Caco-2 (cell line): ENCODE measurements around the gene FN3KRP. TPM values are rescaled to one million over a fixed set of nuclear protein-coding genes. Genes with fewer than 3 reads are reported as not detected.

Experiments
- BruUV-seq: library from RNA; stranded (reverse); fragments of 400-500 nt; replicated peaks from 2 replicates; lab custom pipeline; 2021; lab: Mats Ljungman, UMichigan
- CTCF ChIA-PET: fragments of 300-600 bp; sonication (Branson Sonifier 250); formaldehyde crosslinking; loops from one replicate; lab custom pipeline; 2022; ENCODE audit warnings: antibody characterized with exemption; lab: Charles Lee
- POLR2A ChIA-PET: fragments of 300-600 bp; sonication (Branson Sonifier 250); formaldehyde crosslinking; loops from one replicate; lab custom pipeline; 2022; ENCODE audit warnings: antibody characterized with exemption; lab: Charles Lee
- DNase-seq, 2 experiments: peaks; one replicate each; pipeline versions ENCODE4 v3.0.0 to v3.0.0-alpha.2; 2020 to 2022
- H3K27me3 ChIP-seq: replicated peaks from 2 replicates; pipeline ENCODE4 v1.6.0; 2011; ENCODE audit warnings: low read length; ENCODE audit not compliant: control insufficient read depth, insufficient read depth
- H3K36me3 ChIP-seq: 2 replicates; pipeline ENCODE4 v1.5.1; 2011; ENCODE audit warnings: low read length; ENCODE audit not compliant: control insufficient read depth, insufficient read depth
- H3K4me1 ChIP-seq: fragments of 250-450 bp; sonication (Bioruptor Pico); 2 replicates; pipeline ENCODE4 v1.5.1; 2020; ENCODE audit warnings: mild to moderate bottlenecking
- H3K4me3 ChIP-seq: 2 replicates; pipeline ENCODE4 v1.5.1; 2011; ENCODE audit warnings: low read depth, mild to moderate bottlenecking, control low read depth, low read length
- H3K9me3 ChIP-seq: fragments of 250-450 bp; sonication (Bioruptor Pico); 2 replicates; pipeline ENCODE4 v1.5.1; 2020; ENCODE audit warnings: mild to moderate bottlenecking, moderate library complexity
- H3K27ac Mint-ChIP-seq: one replicate; pipeline ENCODE4 v1.8.0; 2022; ENCODE audit warnings: mixed read lengths; ENCODE audit not compliant: unreplicated experiment
- H3K27me3 Mint-ChIP-seq: one replicate; pipeline ENCODE4 v1.8.0; 2022; ENCODE audit warnings: mixed read lengths; ENCODE audit not compliant: insufficient read depth, unreplicated experiment
- H3K36me3 Mint-ChIP-seq: one replicate; pipeline ENCODE4 v1.8.0; 2022; ENCODE audit warnings: mild to moderate bottlenecking, mixed read lengths; ENCODE audit not compliant: insufficient read depth, unreplicated experiment
- H3K4me1 Mint-ChIP-seq: one replicate; pipeline ENCODE4 v1.8.0; 2022; ENCODE audit warnings: low read depth, mixed read lengths; ENCODE audit not compliant: unreplicated experiment
- H3K4me3 Mint-ChIP-seq: one replicate; pipeline ENCODE4 v1.8.0; 2022; ENCODE audit warnings: mild to moderate bottlenecking, moderate library complexity, mixed read lengths; ENCODE audit not compliant: unreplicated experiment
- H3K9me3 Mint-ChIP-seq: one replicate; pipeline ENCODE4 v1.8.0; 2022; ENCODE audit warnings: mixed read lengths; ENCODE audit not compliant: unreplicated experiment
- CTCF ChIP-seq, 2 experiments: fragments of 200-600 bp in 1 of 2; IDR thresholded peaks; 1 replicate in 1 of 2; 2 replicates in 1 of 2; pipeline versions ENCODE4 v1.5.1 to v1.8.0; 2011 to 2022; ENCODE audit warnings: antibody characterized with exemption in 1 of 2, control low read depth in 1 of 2, inconsistent platforms in 1 of 2, low read depth in 1 of 2, low read length in 1 of 2, mild to moderate bottlenecking in 1 of 2, moderate library complexity in 1 of 2; ENCODE audit not compliant: insufficient read depth in 1 of 2, severe bottlenecking in 1 of 2, unreplicated experiment in 1 of 2
- intact Hi-C: fragments of 100-400 bp; cut with micrococcal nuclease; formaldehyde crosslinking; loops from one replicate; pipeline ENCODE4 v1.10.0; 2022; ENCODE audit not compliant: unreplicated experiment
- total RNA-seq: library from RNA; stranded (reverse); gene quantifications from 2 replicates; pipeline ENCODE4 v1.2.3, GENCODE V29; 2022

Gene FN3KRP
- total RNA-seq, 1 experiment from 2014 or later: 53.6 TPM

GRCh38 chr17:82667668-82668000, 48.9 kb upstream of the FN3KRP start:
- H3K36me3 ChIP-seq: no peaks in the 10 kb centered on the region
- Mint-ChIP-seq H3K27me3 (no peaks in the 10 kb centered on the region), H3K36me3 (no peaks in the 10 kb centered on the region), H3K4me1 (peaks cover 7% of the 10 kb centered on the region), H3K9me3 (peaks cover 19% of the 10 kb centered on the region), H3K27ac (no peak overlapping the region), H3K4me3 (no peak overlapping the region)
- H3K4me3 ChIP-seq: no peak overlapping the region
- ChIA-PET POLR2A (no interaction called here), CTCF (interaction anchor here (1.1 kb wide), 1 partner anchor 42 kb away, joined by 3 read pairs; no protein-coding TSS in a partner anchor)
- no TSS peak for BruUV-seq
- H3K4me1 ChIP-seq: no peaks in the 10 kb centered on the region
- no peak for DNase-seq
- H3K27me3 ChIP-seq: no peaks in the 10 kb centered on the region
- intact Hi-C loops: loop anchor here (5.0 kb wide), 1 partner anchor 100 kb away; no protein-coding TSS in a partner anchor
- no peak for TF ChIP-seq CTCF (IDR thresholded peaks at IDR 0.05; ENCODE audit: insufficient read depth in 1 of 2, low read depth in 1 of 2, low read length in 1 of 2, severe bottlenecking in 1 of 2, unreplicated experiment in 1 of 2)
- no peaks in the 10 kb centered on the region for H3K9me3 ChIP-seq

DNA sequence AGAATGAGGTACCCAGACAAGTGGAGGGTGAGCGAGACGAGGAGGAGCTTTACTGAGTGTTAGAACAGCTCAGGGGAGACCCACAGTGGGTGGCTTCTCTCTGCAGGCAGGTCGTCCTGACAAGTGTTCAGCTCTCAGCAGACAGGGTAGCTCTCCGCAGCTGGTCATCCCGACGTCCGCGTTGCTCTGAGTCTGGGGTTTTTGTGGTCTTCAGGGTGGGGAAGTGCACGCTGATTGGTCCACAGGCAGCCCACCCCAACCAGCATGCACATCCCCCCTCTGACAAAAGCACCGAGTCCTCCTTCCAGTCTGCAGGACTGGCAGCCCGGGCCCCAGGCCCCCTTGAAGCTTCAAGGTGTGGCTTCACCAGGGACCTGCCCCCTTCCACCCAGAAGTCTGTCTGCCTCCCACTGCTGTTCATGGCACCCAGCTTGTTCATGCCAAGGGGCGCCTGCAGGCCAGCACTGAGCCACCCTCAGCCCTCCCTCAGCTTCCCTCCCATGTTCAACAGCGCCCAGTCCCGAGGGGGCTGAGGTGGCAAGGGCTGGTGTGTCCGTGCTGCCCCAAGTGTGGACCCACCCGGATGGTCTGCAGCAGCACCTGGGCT, 48.4 kb upstream of the FN3KRP start:
- Histone ChIP-seq H3K4me3 (no peak overlapping the region), H3K4me1 (no peaks in the 10 kb centered on the region), H3K27me3 (no peaks in the 10 kb centered on the region), H3K9me3 (no peaks in the 10 kb centered on the region), H3K36me3 (no peaks in the 10 kb centered on the region)
- Mint-ChIP-seq H3K4me1 (peaks cover 7% of the 10 kb centered on the region), H3K27me3 (no peaks in the 10 kb centered on the region), H3K9me3 (peaks cover 20% of the 10 kb centered on the region), H3K4me3 (no peak overlapping the region), H3K36me3 (no peaks in the 10 kb centered on the region), H3K27ac (peak overlapping the region; percentile 25)
- CTCF ChIA-PET: interaction anchor here (0.7 to 1.1 kb wide), 4 partner anchors 10 to 125 kb away, joined by 3 to 4 read pairs (median 3); no protein-coding TSS in a partner anchor
- no peak for TF ChIP-seq CTCF (IDR thresholded peaks at IDR 0.05; ENCODE audit: insufficient read depth in 1 of 2, low read depth in 1 of 2, low read length in 1 of 2, severe bottlenecking in 1 of 2, unreplicated experiment in 1 of 2)
- DNase-seq: no peak
- intact Hi-C loops: loop anchor here (5.0 kb wide), 1 partner anchor 99 kb away; no protein-coding TSS in a partner anchor
- POLR2A ChIA-PET: no interaction called here
- BruUV-seq: no TSS peak

DNA sequence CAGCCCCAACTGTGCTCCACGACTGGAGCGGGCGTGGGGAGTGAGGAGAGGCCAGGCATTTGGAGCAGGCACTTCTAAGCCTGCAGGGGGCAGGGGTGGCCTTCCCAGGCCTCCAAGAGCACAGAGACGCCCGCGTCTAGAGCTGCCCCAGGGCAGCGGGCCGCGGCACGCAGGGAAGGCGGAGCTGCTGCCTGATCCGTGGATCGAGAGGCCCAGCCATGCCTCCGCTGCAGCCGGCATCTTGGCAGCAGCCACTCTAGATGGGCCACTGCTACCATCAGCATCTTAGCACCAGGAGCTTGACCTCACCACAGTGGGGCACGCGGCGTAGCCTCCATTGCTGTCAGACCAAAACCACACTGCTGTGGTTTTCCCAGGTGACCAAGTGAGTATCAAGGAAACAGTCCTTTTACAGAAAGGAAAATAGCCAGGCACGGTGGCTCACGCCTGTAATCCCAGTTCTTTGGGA, 47.8 kb upstream of the FN3KRP start:
- no peaks in the 10 kb centered on the region for H3K36me3 Mint-ChIP-seq
- no peaks in the 10 kb centered on the region for H3K4me1 ChIP-seq
- POLR2A ChIA-PET: no interaction called here
- H3K36me3 ChIP-seq: no peaks in the 10 kb centered on the region
- intact Hi-C loops: loop anchor here (5.0 kb wide), 1 partner anchor 99 kb away; no protein-coding TSS in a partner anchor
- H3K9me3 ChIP-seq: no peaks in the 10 kb centered on the region
- H3K27me3 ChIP-seq: no peaks in the 10 kb centered on the region
- TF ChIP-seq CTCF (IDR thresholded peaks at IDR 0.05; ENCODE audit: insufficient read depth in 1 of 2, low read depth in 1 of 2, low read length in 1 of 2, severe bottlenecking in 1 of 2, unreplicated experiment in 1 of 2): peak; percentile 52 to 75
- peak; percentile 71 to 73 for DNase-seq
- H3K27me3 Mint-ChIP-seq: no peaks in the 10 kb centered on the region
- H3K9me3 Mint-ChIP-seq: peaks cover 20% of the 10 kb centered on the region
- H3K27ac Mint-ChIP-seq: peak overlapping the region; percentile 25
- BruUV-seq: no TSS peak
- CTCF ChIA-PET: interaction anchor here (0.6 to 1.1 kb wide), 10 partner anchors 9 to 178 kb away, joined by 3 to 8 read pairs (median 3); partner anchors contain the start of gene FN3KRP
- no peak overlapping the region for H3K4me3 ChIP-seq
- H3K4me3 Mint-ChIP-seq: peak overlapping the region; percentile 33
- H3K4me1 Mint-ChIP-seq: peaks cover 7% of the 10 kb centered on the region
